Sigmoid colon (tissue), 4 donors: Measurements from ENCODE around the gene XPO6.

Source experiments
- CTCF ChIP-seq, 4 experiments: fragments of 450-650 bp in 3 of 4; fragments of 200-600 bp in 1 of 4; IDR thresholded peaks; one replicate each; pipeline ENCODE4 v1.5.1; 2016 to 2019; ENCODE audit warnings: antibody characterized with exemption in 4 of 4, mild to moderate bottlenecking in 3 of 4, moderate library complexity in 2 of 4
- POLR2A ChIP-seq, 2 donors: fragments of 450-650 bp; IDR thresholded peaks; one replicate each; pipeline ENCODE4 v1.6.1; 2016; ENCODE audit warnings: antibody characterized with exemption in 2 of 2, mild to moderate bottlenecking in 2 of 2, moderate library complexity in 2 of 2
- POLR2AphosphoS5 ChIP-seq, 4 donors: sonication (generic); formaldehyde crosslinking; IDR thresholded peaks; one replicate each; pipeline ENCODE4 v1.6.1; 2017; ENCODE audit warnings: antibody characterized with exemption in 4 of 4

- no peak for TF ChIP-seq CTCF (IDR thresholded peaks at IDR 0.05)
- no peak for TF ChIP-seq POLR2AphosphoS5 (IDR thresholded peaks at IDR 0.05)
- no peak for TF ChIP-seq POLR2A (IDR thresholded peaks at IDR 0.05)
These were observed 127.6 kb downstream of the XPO6 start for GRCh38 chr16:28084209-28084608.
